IPS DF 19.7 (cell line): ENCODE results near the gene DENND2D.

Experiments used
- DNase-seq: peaks from one replicate; pipeline ENCODE4 v3.0.0-alpha.2; 2013; ENCODE audit warnings: low read depth, low spot score

The DENND2D gene

GRCh38 chr1:111204201-111204982, 3.9 kb upstream of the DENND2D start:
- DNase-seq = no peak

GRCh38 chr1:111203681-111204200, 3.3 kb upstream of the DENND2D start:
- no peak for DNase-seq

GRCh38 chr1:111202707-111203623, 2.5 kb upstream of the DENND2D start:
- DNase-seq = no peak

GRCh38 chr1:111202366-111202706, 1.9 kb upstream of the DENND2D start:
- DNase-seq = no peak

- DNase-seq = no peak
These were observed 1.0 kb upstream of the DENND2D start for GRCh38 chr1:111201275-111202090.

- DNase-seq = no peak
These were observed 336 bp upstream of the DENND2D start for GRCh38 chr1:111200802-111201161.

GRCh38 chr1:111199329-111199728, 1.1 kb downstream of the DENND2D start:
- no peak for DNase-seq

- DNase-seq = no peak
These were observed 1.6 kb downstream of the DENND2D start for GRCh38 chr1:111198836-111199235.

- DNase-seq = peak; percentile 59
These were observed 2.7 kb downstream of the DENND2D start for GRCh38 chr1:111197598-111198284.

- no peak for DNase-seq
These were observed 4.2 kb downstream of the DENND2D start for GRCh38 chr1:111196213-111196612.

- DNase-seq = no peak
These were observed 5.3 kb downstream of the DENND2D start for GRCh38 chr1:111195002-111195684.

- no peak for DNase-seq
These were observed 6.5 kb downstream of the DENND2D start for GRCh38 chr1:111193712-111194480.

- no peak for DNase-seq
These were observed 7.6 kb downstream of the DENND2D start for GRCh38 chr1:111192658-111193519.

- DNase-seq = no peak
These were observed 8.4 kb downstream of the DENND2D start for GRCh38 chr1:111192074-111192473.

GRCh38 chr1:111191496-111191895, 8.9 kb downstream of the DENND2D start:
- DNase-seq = no peak

GRCh38 chr1:111190931-111191451, 9.5 kb downstream of the DENND2D start:
- no peak for DNase-seq

- no peak for DNase-seq
These were observed 15.8 kb downstream of the DENND2D start for GRCh38 chr1:111184663-111185062.

- DNase-seq = no peak
These were observed 17.0 kb downstream of the DENND2D start for GRCh38 chr1:111183308-111184069.
